ENCODE data around the gene TFEB.

GRCh38 chr6:41756354-41756753 is 20.9 kb upstream of the TFEB start:
- TF ChIP-seq, protein P1, sequence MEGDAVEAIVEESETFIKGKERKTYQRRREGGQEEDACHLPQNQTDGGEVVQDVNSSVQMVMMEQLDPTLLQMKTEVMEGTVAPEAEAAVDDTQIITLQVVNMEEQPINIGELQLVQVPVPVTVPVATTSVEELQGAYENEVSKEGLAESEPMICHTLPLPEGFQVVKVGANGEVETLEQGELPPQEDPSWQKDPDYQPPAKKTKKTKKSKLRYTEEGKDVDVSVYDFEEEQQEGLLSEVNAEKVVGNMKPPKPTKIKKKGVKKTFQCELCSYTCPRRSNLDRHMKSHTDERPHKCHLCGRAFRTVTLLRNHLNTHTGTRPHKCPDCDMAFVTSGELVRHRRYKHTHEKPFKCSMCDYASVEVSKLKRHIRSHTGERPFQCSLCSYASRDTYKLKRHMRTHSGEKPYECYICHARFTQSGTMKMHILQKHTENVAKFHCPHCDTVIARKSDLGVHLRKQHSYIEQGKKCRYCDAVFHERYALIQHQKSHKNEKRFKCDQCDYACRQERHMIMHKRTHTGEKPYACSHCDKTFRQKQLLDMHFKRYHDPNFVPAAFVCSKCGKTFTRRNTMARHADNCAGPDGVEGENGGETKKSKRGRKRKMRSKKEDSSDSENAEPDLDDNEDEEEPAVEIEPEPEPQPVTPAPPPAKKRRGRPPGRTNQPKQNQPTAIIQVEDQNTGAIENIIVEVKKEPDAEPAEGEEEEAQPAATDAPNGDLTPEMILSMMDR (conservative IDR thresholded peaks at IDR 0.05 in 1 of 2, IDR thresholded peaks at IDR 0.05 in 1 of 2; ENCODE audit: low read depth in 1 of 2, low read length in 2 of 2): no peak
- no peak for TF ChIP-seq EZH2 (IDR thresholded peaks at IDR 0.05; ENCODE audit: low read length, missing control alignments)
